GM19035 (cell line): ENCODE measurements around the gene AQP1.

Source experiments
- ATAC-seq: cut with Tn5 transposase; IDR thresholded peaks from one replicate; pipeline ENCODE4 v1.9.1; 2021; ENCODE audit not compliant: unreplicated experiment

Gene AQP1

GRCh38 chr7:30911561-30911969 is at the start of gene AQP1:
AQP1 (plus strand) TSS chr7:30911853; CDS start chr7:30911910, 57 bp downstream.
- no peak for ATAC-seq

- ATAC-seq = no peak
Measured at GRCh38 chr7:30862995-30863705, 48.5 kb upstream of the AQP1 start.

- ATAC-seq = no peak
Measured at GRCh38 chr7:30863706-30864035, 48.0 kb upstream of the AQP1 start.

GRCh38 chr7:30864101-30864500 is 47.6 kb upstream of the AQP1 start:
- ATAC-seq = no peak

- no peak for ATAC-seq
Measured at GRCh38 chr7:30865076-30865475, 46.6 kb upstream of the AQP1 start.

GRCh38 chr7:30865821-30866220 is 45.8 kb upstream of the AQP1 start:
- ATAC-seq = no peak

- ATAC-seq = no peak
Measured at GRCh38 chr7:30866939-30867338, 44.7 kb upstream of the AQP1 start.

GRCh38 chr7:30867483-30867882 is 44.2 kb upstream of the AQP1 start:
- ATAC-seq = no peak

GRCh38 chr7:30869794-30870611 is 41.6 kb upstream of the AQP1 start:
- no peak for ATAC-seq

GRCh38 chr7:30870821-30871518 is 40.7 kb upstream of the AQP1 start:
- no peak for ATAC-seq

GRCh38 chr7:30871655-30872054 is 40.0 kb upstream of the AQP1 start:
- ATAC-seq = no peak

GRCh38 chr7:30873207-30873606 is 38.4 kb upstream of the AQP1 start:
- ATAC-seq = no peak

GRCh38 chr7:30873656-30874055 is 38.0 kb upstream of the AQP1 start:
- ATAC-seq = no peak

- ATAC-seq = no peak
Measured at GRCh38 chr7:30874656-30875302, 36.9 kb upstream of the AQP1 start.

GRCh38 chr7:30877015-30877769 is 34.5 kb upstream of the AQP1 start:
- ATAC-seq = no peak

- ATAC-seq = no peak
Measured at GRCh38 chr7:30877993-30878392, 33.7 kb upstream of the AQP1 start.

- no peak for ATAC-seq
Measured at GRCh38 chr7:30879139-30880124, 32.2 kb upstream of the AQP1 start.

GRCh38 chr7:30880125-30880720 is 31.4 kb upstream of the AQP1 start:
- ATAC-seq = no peak

GRCh38 chr7:30880941-30881340 is 30.7 kb upstream of the AQP1 start:
- ATAC-seq = no peak
